ENCODE data around the gene CEACAM8.
"Not testable (repeated sequence)": the region's sequence is repeated elsewhere in the genome, so short reads cannot be mapped to it uniquely, and the experiment has no call there.

The CEACAM8 gene

DNA sequence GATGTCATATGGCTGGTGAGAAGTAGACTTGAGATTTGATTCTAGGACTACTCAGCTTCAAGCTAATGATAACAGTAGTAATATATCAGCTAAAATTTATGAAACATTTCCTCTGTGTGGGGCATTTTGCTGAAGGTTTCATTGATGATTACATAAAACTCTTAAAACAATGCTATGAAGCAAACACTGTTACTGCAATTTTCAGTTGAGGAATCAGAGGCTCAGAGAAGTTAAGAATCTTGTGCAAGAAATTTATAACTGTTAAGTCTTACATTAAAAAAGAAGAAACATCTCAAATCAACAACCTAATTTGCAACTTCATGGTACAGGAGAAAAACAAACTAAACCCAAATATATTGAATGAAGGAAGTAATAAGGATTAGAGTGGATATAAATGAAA, 10.3 kb downstream of the CEACAM8 start:
- no peak for DNase-seq (ENCODE audit: low read depth, low spot score)
- no peak overlapping the region for H3K4me3 ChIP-seq (ENCODE audit: low read length)

- DNase-seq (ENCODE audit: low read depth, low spot score) = no peak
These were observed 17.7 kb downstream of the CEACAM8 start for GRCh38 chr19:42577016-42577415.

DNA sequence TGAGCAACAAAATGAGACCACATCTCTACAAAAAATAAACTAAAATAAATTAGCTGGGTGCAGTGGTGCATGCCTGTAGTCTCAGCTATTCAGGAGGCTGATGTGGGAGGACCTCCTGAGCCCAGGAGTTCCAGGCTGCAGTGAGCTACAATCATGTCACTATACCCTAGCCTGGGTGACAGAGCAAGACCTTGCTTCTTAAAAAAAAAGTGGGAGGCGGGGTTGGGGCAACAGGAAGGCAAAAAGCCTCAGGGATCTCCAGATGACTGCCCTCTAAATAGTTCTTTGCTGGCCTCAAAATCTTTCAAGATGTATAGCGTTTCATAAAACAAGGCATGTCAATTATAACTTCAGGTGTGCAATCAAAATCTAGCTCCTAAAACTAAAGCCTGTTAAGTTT, 18.5 kb downstream of the CEACAM8 start:
- DNase-seq (ENCODE audit: low read depth, low spot score) = no peak
- H3K4me3 ChIP-seq (ENCODE audit: low read length) = no peak overlapping the region

More at GRCh38 chr19:42577016-42577415, 17.7 kb downstream of the CEACAM8 start:
- no peak overlapping the region for H3K4me3 ChIP-seq (ENCODE audit: low read length)

DNA sequence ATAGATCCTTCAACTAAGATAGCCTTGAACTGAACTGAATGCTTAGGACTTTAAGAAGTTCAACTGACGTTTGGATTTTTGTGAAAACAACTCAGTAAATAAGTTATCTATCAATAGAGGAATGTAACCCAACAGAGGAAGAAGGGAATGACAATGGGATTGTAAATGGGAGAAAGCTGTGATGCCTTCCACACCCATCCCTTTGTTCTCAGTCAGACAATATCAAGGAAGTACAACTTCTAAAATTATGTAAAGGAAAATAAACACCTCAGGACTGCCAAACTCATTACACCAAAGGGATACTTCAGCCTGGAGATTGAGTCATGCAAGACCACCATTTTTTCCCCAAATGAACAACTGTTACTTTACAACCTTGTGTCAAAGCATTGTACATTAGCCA, 21.1 kb downstream of the CEACAM8 start:
- no peak overlapping the region for H3K4me3 ChIP-seq (ENCODE audit: low read length)
- no peak for DNase-seq (ENCODE audit: low read depth, low spot score)

DNA sequence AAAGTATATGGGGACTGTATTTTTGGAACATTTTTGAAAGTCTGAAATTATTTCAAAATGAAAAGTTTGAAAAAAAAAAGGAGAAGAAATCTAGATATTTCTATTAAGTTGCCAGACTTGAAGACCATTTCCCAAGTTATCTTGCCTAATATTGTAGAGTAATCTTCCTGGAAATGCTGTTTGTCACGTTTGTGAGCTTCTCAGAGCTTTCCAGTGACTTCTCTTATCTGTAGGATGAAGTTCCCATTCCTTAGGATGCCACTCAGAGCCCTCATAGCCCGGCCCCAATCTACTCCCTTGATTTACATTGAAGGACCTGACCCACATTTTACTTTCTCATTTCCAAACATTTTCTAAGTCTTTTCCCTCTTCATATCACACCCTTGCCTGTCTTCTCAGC, 23.6 kb downstream of the CEACAM8 start:
- DNase-seq (ENCODE audit: low read depth, low spot score) = no peak
- H3K4me3 ChIP-seq (ENCODE audit: low read length) = no peak overlapping the region

DNA sequence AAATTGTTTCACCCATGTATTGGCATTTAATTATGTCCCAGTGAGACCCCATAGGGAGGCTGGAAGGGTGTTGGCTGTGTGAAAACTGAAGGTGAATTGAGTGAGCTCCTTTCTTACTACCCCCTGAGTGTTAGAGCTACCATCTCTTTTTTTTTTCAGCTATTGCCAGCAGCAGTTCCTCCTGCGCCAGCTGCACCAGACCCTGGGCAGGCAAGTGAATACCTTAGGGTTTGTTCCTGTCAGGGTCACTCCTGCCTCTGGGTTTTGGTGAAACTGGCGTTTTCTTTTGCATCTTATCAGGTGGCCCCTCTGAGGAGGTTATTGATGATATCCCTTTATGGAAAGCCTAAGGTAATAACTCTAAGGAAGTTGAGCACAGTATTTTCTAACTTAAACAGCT, 25.5 kb downstream of the CEACAM8 start:
- no peak for DNase-seq (ENCODE audit: low read depth, low spot score)

DNA sequence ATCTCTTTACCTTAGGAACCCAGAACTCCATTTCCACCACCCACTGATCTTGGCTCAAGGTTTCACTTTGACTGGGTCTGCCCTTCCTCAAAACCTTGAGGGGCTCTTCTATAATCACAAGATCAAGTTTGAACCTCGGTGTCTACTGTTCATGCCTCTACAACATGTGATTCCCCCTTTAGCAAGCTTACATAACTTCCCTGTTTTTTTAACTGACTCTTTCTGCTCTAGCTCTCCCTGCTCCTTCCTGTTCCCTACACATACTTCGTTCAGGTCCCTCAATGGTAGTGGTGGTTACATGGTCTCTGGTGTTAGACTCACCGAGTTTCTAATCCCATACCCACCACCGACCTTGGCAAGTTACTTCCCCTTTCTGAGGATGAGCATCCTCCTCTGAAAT, 26.7 kb downstream of the CEACAM8 start:
- no peak for DNase-seq (ENCODE audit: low read depth, low spot score)
- H3K4me3 ChIP-seq (ENCODE audit: low read length) = no peak overlapping the region

More for the DNA sequence above, 25.5 kb downstream of the CEACAM8 start:
- H3K4me3 ChIP-seq (ENCODE audit: low read length) = no peak overlapping the region

DNA sequence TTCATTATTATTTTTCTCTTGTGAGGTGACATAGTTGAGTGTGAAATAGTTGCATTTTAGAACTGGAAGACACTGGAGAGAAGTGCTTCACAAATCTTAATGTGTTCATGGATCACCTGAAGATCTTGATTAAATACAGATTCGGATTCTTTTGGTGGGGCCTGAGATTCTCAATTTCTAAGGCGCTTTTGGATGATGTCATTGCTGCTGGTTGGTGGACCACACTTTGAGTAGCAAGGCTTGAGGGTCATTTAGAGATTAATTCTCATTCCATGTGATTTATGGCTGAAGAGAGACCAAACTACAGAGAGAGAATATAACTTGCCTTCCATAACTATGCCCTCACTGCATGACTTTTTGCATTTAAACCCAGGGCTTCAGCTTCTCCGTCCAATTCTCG, 27.2 kb downstream of the CEACAM8 start:
- no peak overlapping the region for H3K4me3 ChIP-seq (ENCODE audit: low read length)
- no peak for DNase-seq (ENCODE audit: low read depth, low spot score)

DNA sequence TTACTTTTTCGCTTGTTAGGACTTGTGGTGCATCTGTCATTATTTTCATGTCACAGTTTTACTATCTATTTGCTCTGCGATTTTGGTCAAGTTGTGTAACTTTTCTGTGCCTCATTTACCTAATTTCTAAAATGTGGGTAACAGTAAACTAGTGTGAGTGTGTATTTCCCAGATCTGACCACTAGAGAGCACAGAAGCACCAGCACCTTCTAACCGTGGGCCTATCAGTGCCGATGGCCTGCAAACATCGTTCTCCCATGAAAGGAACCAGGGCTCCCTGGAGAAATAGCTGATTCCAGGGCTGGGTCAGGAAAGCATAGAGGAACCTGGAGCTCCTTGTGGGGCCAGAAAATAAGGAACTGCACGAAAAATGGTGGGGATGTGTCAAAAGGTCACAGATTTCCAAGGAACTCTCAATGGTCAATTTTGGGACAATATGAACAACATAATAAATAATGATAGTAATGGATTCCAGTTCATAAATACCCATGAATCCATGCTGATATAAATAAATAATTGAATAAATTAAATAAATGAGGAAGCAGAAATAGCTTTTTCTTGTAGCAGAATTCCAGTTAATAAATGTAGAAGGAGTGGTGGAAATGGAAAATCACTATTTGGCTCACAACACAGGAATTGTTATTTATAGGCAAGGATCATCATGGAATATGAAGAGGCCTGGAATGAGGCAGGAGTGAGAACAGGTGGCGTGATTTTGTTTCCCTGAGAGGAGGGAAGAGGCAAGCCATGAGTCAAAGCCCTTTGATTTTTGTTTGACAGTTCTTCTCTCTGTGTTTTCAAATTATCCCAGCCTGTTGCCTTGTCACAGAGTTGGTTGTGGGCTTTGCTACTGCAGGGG, 31.1 kb downstream of the CEACAM8 start:
- no peak overlapping the region for H3K4me3 ChIP-seq (ENCODE audit: low read length)
- peak; percentile 27 for DNase-seq (ENCODE audit: low read depth, low spot score)

GRCh38 chr19:42561512-42561911, 33.2 kb downstream of the CEACAM8 start:
- no peak for DNase-seq (ENCODE audit: low read depth, low spot score)
- no peak overlapping the region for H3K4me3 ChIP-seq (ENCODE audit: low read length)

- no peak for DNase-seq (ENCODE audit: low read depth, low spot score)
- H3K4me3 ChIP-seq (ENCODE audit: low read length) = no peak overlapping the region
These were observed 34.0 kb downstream of the CEACAM8 start for GRCh38 chr19:42560731-42561130.

DNA sequence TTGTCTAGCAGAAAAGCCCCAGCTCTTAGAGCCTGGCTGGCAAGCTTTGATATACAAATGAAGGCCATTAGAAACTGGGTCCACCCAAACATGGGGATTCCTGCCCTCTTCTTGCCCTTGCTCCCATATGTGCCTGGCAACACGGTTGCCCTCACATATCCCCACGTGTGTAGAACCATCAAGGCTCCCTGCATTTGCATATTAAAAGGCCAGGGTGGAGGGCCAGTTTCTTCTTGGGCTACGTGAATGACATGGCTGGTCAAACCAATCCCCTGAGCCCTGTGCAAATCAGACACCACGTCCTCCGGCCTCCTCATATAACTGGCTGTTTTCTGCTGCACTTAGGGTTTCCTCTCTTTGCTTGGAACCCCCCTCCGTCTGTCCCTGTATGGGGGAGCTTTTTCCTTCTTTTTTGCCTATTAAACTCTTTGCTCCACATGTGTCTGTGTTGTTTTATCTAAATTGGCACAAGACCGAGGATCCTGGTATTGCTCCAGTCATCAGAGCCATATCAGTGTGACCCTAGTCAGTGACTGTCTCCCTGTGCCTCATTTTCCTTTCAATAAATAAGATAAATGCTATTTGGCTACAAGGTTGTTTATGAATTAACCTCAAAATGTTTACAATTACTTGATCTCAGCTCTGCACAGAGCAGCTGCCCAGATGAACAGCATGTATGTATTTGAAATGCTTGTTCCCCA, 36.1 kb downstream of the CEACAM8 start:
- H3K4me3 ChIP-seq (ENCODE audit: low read length) = no peak overlapping the region
- DNase-seq (ENCODE audit: low read depth, low spot score) = no peak

GRCh38 chr19:42557386-42557871, 37.3 kb downstream of the CEACAM8 start:
- not testable (repeated sequence) for DNase-seq (ENCODE audit: low read depth, low spot score); H3K4me3 ChIP-seq (ENCODE audit: low read length)

DNA sequence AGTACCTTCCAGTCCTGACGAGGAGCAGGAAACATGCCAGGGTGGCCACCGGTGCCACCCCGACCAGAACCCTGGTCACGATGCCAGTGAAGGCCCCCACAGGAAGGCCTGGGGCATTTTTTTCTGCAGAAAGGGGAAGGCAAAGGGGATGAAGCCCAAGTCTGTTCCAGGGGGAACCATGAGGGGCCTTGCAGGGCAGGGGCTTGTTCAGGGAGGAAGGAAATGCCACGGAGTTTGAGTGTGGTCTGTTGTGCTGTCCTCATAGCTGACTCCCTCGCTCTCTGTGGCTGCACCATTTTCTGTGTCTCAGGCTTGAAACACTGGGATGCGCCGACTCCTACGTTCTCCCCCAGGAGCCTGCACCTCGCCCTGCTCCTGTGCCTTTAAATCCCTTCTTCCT, 38.9 kb downstream of the CEACAM8 start:
- no peak for DNase-seq (ENCODE audit: low read depth, low spot score)
- H3K4me3 ChIP-seq (ENCODE audit: low read length) = no peak overlapping the region

- DNase-seq (ENCODE audit: low read depth, low spot score) = no peak
- no peak overlapping the region for H3K4me3 ChIP-seq (ENCODE audit: low read length)
These were observed 39.4 kb downstream of the CEACAM8 start for GRCh38 chr19:42555317-42555716.

DNA sequence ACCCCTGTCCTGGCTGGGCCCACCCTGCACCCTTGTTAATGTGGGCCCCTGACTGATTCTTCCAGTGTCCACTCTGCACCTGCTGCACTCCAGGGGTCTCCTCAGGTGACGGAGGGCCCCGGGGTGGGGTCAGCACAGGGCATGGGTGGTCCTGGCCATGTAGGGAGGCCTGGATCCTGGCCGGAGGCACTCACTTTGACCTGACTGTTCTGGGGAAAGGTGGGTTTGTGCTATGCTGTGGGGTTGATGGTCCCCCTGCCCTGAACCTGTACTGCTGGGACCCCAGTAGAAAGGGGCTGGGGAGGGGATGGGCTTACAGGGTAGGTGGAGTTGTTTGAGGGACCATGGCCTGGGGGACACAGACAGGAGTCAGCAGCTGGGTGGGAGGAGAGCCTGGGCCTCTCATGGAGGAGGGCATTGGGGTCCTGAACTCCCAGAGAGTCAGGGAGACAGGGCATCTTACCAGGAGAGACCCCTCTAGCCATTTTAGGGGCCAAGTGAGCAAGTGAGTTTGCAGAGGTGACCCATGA, 40.6 kb downstream of the CEACAM8 start:
- DNase-seq (ENCODE audit: low read depth, low spot score) = no peak
- no peak overlapping the region for H3K4me3 ChIP-seq (ENCODE audit: low read length)

GRCh38 chr19:42553292-42554045, 41.3 kb downstream of the CEACAM8 start:
- H3K4me3 ChIP-seq (ENCODE audit: low read length) = no peak overlapping the region
- no peak for DNase-seq (ENCODE audit: low read depth, low spot score)

- no peak overlapping the region for H3K4me3 ChIP-seq (ENCODE audit: low read length)
These were observed 42.3 kb downstream of the CEACAM8 start for GRCh38 chr19:42552086-42553065.

More at GRCh38 chr19:42552086-42553065, 42.3 kb downstream of the CEACAM8 start:
- no peak for DNase-seq (ENCODE audit: low read depth, low spot score)

All from Jurkat, Clone E6-1 (cell line).